NCI-H2029 treated with DMSO at 0.1 percent for 48 hours (cell line): ENCODE results near the gene SPTLC2.
"Not testable (repeated sequence)": the region's sequence is repeated elsewhere in the genome, so short reads cannot be mapped to it uniquely, and the experiment has no call there.

ENCODE experiments used
- DNase-seq: peaks from one replicate; lab custom pipeline; 2025; lab: John Stamatoyannopoulos, UW

The SPTLC2 gene

GRCh38 chr14:77588411-77589025 is 27.9 kb downstream of the SPTLC2 start:
- DNase-seq = not testable (repeated sequence)

GRCh38 chr14:77585385-77585784 is 31.1 kb downstream of the SPTLC2 start:
- DNase-seq = no peak

GRCh38 chr14:77584809-77585208 is 31.6 kb downstream of the SPTLC2 start:
- DNase-seq = no peak

- no peak for DNase-seq
Measured at GRCh38 chr14:77583657-77584056, 32.8 kb downstream of the SPTLC2 start.

GRCh38 chr14:77582511-77582910 is 33.9 kb downstream of the SPTLC2 start:
- DNase-seq = no peak

GRCh38 chr14:77580964-77581505 is 35.4 kb downstream of the SPTLC2 start:
- DNase-seq = no peak

GRCh38 chr14:77580477-77580876 is 36.0 kb downstream of the SPTLC2 start:
- DNase-seq = no peak

GRCh38 chr14:77579780-77580179 is 36.7 kb downstream of the SPTLC2 start:
- no peak for DNase-seq

- no peak for DNase-seq
Measured at GRCh38 chr14:77579065-77579464, 37.4 kb downstream of the SPTLC2 start.

- no peak for DNase-seq
Measured at GRCh38 chr14:77574446-77575115, 41.9 kb downstream of the SPTLC2 start.

GRCh38 chr14:77573964-77574363 is 42.5 kb downstream of the SPTLC2 start:
- DNase-seq = no peak

- DNase-seq = no peak
Measured at GRCh38 chr14:77570706-77571268, 45.6 kb downstream of the SPTLC2 start.

- no peak for DNase-seq
Measured at GRCh38 chr14:77565994-77566305, 50.5 kb downstream of the SPTLC2 start.

- no peak for DNase-seq
Measured at GRCh38 chr14:77565289-77565993, 51.0 kb downstream of the SPTLC2 start.

- no peak for DNase-seq
Measured at GRCh38 chr14:77562681-77563080, 53.8 kb downstream of the SPTLC2 start.

- DNase-seq = no peak
Measured at GRCh38 chr14:77561881-77562280, 54.6 kb downstream of the SPTLC2 start.

GRCh38 chr14:77559381-77559780 is 57.1 kb downstream of the SPTLC2 start:
- DNase-seq = no peak

- DNase-seq = no peak
Measured at GRCh38 chr14:77557391-77557790, 59.0 kb downstream of the SPTLC2 start.

GRCh38 chr14:77556946-77557345 is 59.5 kb downstream of the SPTLC2 start:
- DNase-seq = no peak

- no peak for DNase-seq
Measured at GRCh38 chr14:77554816-77555599, 61.4 kb downstream of the SPTLC2 start.

- no peak for DNase-seq
Measured at GRCh38 chr14:77554207-77554606, 62.2 kb downstream of the SPTLC2 start.

GRCh38 chr14:77549451-77549850 is 67.0 kb downstream of the SPTLC2 start:
- DNase-seq = no peak
